H9 (cell line): ENCODE measurements around the gene GALC. TPM values are rescaled to one million over a fixed set of nuclear protein-coding genes. Genes with fewer than 3 reads are reported as not detected.

ENCODE experiments used
- DNase-seq: peaks from one replicate; pipeline ENCODE4 v3.0.0-alpha.2; 2017
- H2AFZ ChIP-seq: one replicate; pipeline ENCODE4 v1.6.1; 2013; ENCODE audit warnings: mild to moderate bottlenecking, low read length, control low read depth, moderate library complexity
- H2AK5ac ChIP-seq: 2 replicates; pipeline ENCODE4 v1.6.1; 2013; ENCODE audit warnings: low read length, control low read depth, mixed read lengths; ENCODE audit not compliant: insufficient read length
- H2BK120ac ChIP-seq: one replicate; pipeline ENCODE4 v1.6.1; 2013; ENCODE audit warnings: low read depth, mild to moderate bottlenecking, low read length, control low read depth, inconsistent platforms; ENCODE audit not compliant: poor library complexity, severe bottlenecking
- H2BK12ac ChIP-seq: 2 replicates; pipeline ENCODE4 v1.6.1; 2013; ENCODE audit warnings: low read length, control low read depth, mixed read lengths, low read depth; ENCODE audit not compliant: insufficient read length
- H2BK15ac ChIP-seq: 2 replicates; pipeline ENCODE4 v1.6.1; 2013; ENCODE audit warnings: low read depth, low read length, control low read depth
- H2BK20ac ChIP-seq: one replicate; pipeline ENCODE4 v1.6.1; 2013; ENCODE audit warnings: low read depth, mild to moderate bottlenecking, low read length, control low read depth, inconsistent platforms; ENCODE audit not compliant: poor library complexity, severe bottlenecking
- H2BK5ac ChIP-seq: 2 replicates; pipeline ENCODE4 v1.6.1; 2013; ENCODE audit warnings: low read length, control low read depth, mixed read lengths; ENCODE audit not compliant: insufficient read length
- H3K14ac ChIP-seq: 2 replicates; pipeline ENCODE4 v1.6.1; 2013; ENCODE audit warnings: low read length, control low read depth; ENCODE audit not compliant: insufficient read depth
- H3K18ac ChIP-seq: 2 replicates; pipeline ENCODE4 v1.6.1; 2013; ENCODE audit warnings: low read depth, mild to moderate bottlenecking, mixed read lengths, low read length, control low read depth; ENCODE audit not compliant: insufficient read length
- H3K23ac ChIP-seq: 2 replicates; pipeline ENCODE4 v1.6.1; 2013; ENCODE audit warnings: low read length, control low read depth, mixed read lengths, low read depth; ENCODE audit not compliant: insufficient read length
- H3K23me2 ChIP-seq: 2 replicates; pipeline ENCODE4 v1.6.1; 2013; ENCODE audit warnings: low read depth, mild to moderate bottlenecking, mixed read lengths, low read length, control low read depth; ENCODE audit not compliant: insufficient read length, poor library complexity, severe bottlenecking
- H3K27ac ChIP-seq: 2 replicates; pipeline ENCODE4 v1.5.1; 2013; ENCODE audit warnings: low read length, control low read depth, mixed read lengths, low read depth; ENCODE audit not compliant: insufficient read length
- H3K27me3 ChIP-seq: 2 replicates; pipeline ENCODE4 v1.6.1; 2013; ENCODE audit warnings: low read length, control low read depth, inconsistent platforms; ENCODE audit not compliant: insufficient read depth
- H3K4ac ChIP-seq: 2 replicates; pipeline ENCODE4 v1.6.1; 2013; ENCODE audit warnings: low read depth, mild to moderate bottlenecking, control low read depth, inconsistent platforms, low read length, moderate library complexity
- H3K4me1 ChIP-seq: 2 replicates; pipeline ENCODE4 v1.6.1; 2013; ENCODE audit warnings: low read length, control low read depth, inconsistent platforms; ENCODE audit not compliant: insufficient read depth
- H3K4me2 ChIP-seq: 2 replicates; pipeline ENCODE4 v1.6.1; 2013; ENCODE audit warnings: low read length, control low read depth, mixed read lengths; ENCODE audit not compliant: insufficient read length, insufficient read depth
- H3K56ac ChIP-seq: 2 replicates; pipeline ENCODE4 v1.6.1; 2013; ENCODE audit warnings: low read depth, mild to moderate bottlenecking, mixed read lengths, low read length, control low read depth; ENCODE audit not compliant: insufficient read length
- H3K79me1 ChIP-seq: 2 replicates; pipeline ENCODE4 v1.6.1; 2013; ENCODE audit warnings: low read depth, mild to moderate bottlenecking, moderate library complexity, low read length, control low read depth, inconsistent platforms; ENCODE audit not compliant: insufficient read depth, poor library complexity, severe bottlenecking
- H3K79me2 ChIP-seq: 2 replicates; pipeline ENCODE4 v1.6.1; 2013; ENCODE audit warnings: low read length, control low read depth, inconsistent platforms; ENCODE audit not compliant: insufficient read depth
- H3K9ac ChIP-seq: 2 replicates; pipeline ENCODE4 v1.6.1; 2013; ENCODE audit warnings: low read length, control low read depth, mixed read lengths; ENCODE audit not compliant: insufficient read length; ENCODE audit errors: extremely low read depth
- H3K9me3 ChIP-seq: one replicate; pipeline ENCODE4 v1.6.1; 2013; ENCODE audit warnings: low read depth, low read length, inconsistent platforms; ENCODE audit not compliant: control insufficient read depth
- H3T11ph ChIP-seq: one replicate; pipeline ENCODE4 v1.6.1; 2013; ENCODE audit warnings: mild to moderate bottlenecking, low read length, control low read depth, inconsistent platforms
- H4K20me1 ChIP-seq: one replicate; pipeline ENCODE4 v1.6.1; 2013; ENCODE audit not compliant: control insufficient read depth, insufficient read length, insufficient read depth
- H4K5ac ChIP-seq: 2 replicates; pipeline ENCODE4 v1.6.1; 2013; ENCODE audit warnings: low read depth, mild to moderate bottlenecking, mixed read lengths, low read length, control low read depth; ENCODE audit not compliant: insufficient read length
- H4K8ac ChIP-seq: replicated peaks from 2 replicates; pipeline ENCODE4 v1.6.1; 2013; ENCODE audit warnings: low read length, control low read depth, mixed read lengths, low read depth; ENCODE audit not compliant: insufficient read length
- H4K91ac ChIP-seq: 2 replicates; pipeline ENCODE4 v1.6.1; 2013; ENCODE audit warnings: low read depth, mild to moderate bottlenecking, moderate library complexity, mixed read lengths, low read length, control low read depth; ENCODE audit not compliant: insufficient read length
- H3K27ac Mint-ChIP-seq, 3 experiments: 2 replicates in 2 of 3; 3 replicates in 1 of 3; pipeline ENCODE4 v1.8.0; 2020 to 2021; ENCODE audit warnings: mixed read lengths in 3 of 3, mild to moderate bottlenecking in 1 of 3, moderate library complexity in 1 of 3
- H3K27me3 Mint-ChIP-seq: 2 replicates; pipeline ENCODE4 v1.8.0; 2021; ENCODE audit warnings: low read depth, mild to moderate bottlenecking, moderate library complexity, mixed read lengths
- H3K36me3 Mint-ChIP-seq, 3 experiments: 2 replicates in 2 of 3; 3 replicates in 1 of 3; pipeline ENCODE4 v1.8.0; 2020 to 2021; ENCODE audit warnings: low read depth in 3 of 3, mixed read lengths in 3 of 3; ENCODE audit not compliant: insufficient read depth in 1 of 3
- H3K4me1 Mint-ChIP-seq, 2 experiments: 2 replicates each; pipeline ENCODE4 v1.8.0; 2020; ENCODE audit warnings: mixed read lengths in 2 of 2
- H3K4me3 Mint-ChIP-seq, 2 experiments: 2 replicates in 1 of 2; 3 replicates in 1 of 2; pipeline ENCODE4 v1.8.0; 2020 to 2021; ENCODE audit warnings: mild to moderate bottlenecking in 2 of 2, mixed read lengths in 2 of 2, moderate library complexity in 1 of 2
- H3K9me3 Mint-ChIP-seq, 2 experiments: 2 replicates in 1 of 2; 3 replicates in 1 of 2; pipeline ENCODE4 v1.8.0; 2020; ENCODE audit warnings: mild to moderate bottlenecking in 2 of 2, mixed read lengths in 2 of 2, moderate library complexity in 1 of 2
- WGBS: extraction: QIAGEN DNeasy Blood & Tissue Kit; methylation state at CpG from one replicate; pipeline ENCODE4 v1.1.7; 2013; ENCODE audit warnings: missing lambda C conversion rate, low lambda C conversion rate, mixed read lengths; ENCODE audit not compliant: insufficient read length; ENCODE audit errors: extremely low coverage; 5-methylcytosine and 5-hydroxymethylcytosine counted together
- total RNA-seq: library from RNA; stranded (reverse); gene quantifications from 2 replicates; pipeline ENCODE4 v1.2.1, GENCODE V29; 2021
- TF ChIP-seq, protein P1 (sequence below): fragments of 200-600 bp; sonication (generic); conservative IDR thresholded peaks from 3 replicates; pipeline ENCODE4 v1.8.0; 2021; ENCODE audit warnings: antibody characterized with exemption, mild to moderate bottlenecking

Gene GALC
- total RNA-seq, 1 experiment from 2014 or later: 12.4 TPM

GRCh38 chr14:88026890-88027289 is 33.9 kb upstream of the GALC start:
- no peaks in the 10 kb centered on the region for H3K9me3 Mint-ChIP-seq
- H3K4me2 ChIP-seq: no peak overlapping the region
- H3T11ph ChIP-seq: no peak overlapping the region
- no peak overlapping the region for H2BK5ac ChIP-seq
- WGBS: no CpG with 5 or more reads among the region's 2 CpGs
- H3K4me1 ChIP-seq: peaks cover 5% of the 10 kb centered on the region; the same call in 1 of the 2 replicates
- no peak overlapping the region for H2AFZ ChIP-seq
- no peak overlapping the region for H3K9ac ChIP-seq
- H2BK20ac ChIP-seq: no peak overlapping the region
- no peak overlapping the region for H3K4me3 Mint-ChIP-seq
- H3K79me2 ChIP-seq: no peaks in the 10 kb centered on the region
- H3K9me3 ChIP-seq: no peaks in the 10 kb centered on the region
- no peak overlapping the region for H3K14ac ChIP-seq
- no peak overlapping the region for H2BK15ac ChIP-seq
- H4K91ac ChIP-seq: no peak overlapping the region
- no peaks in the 10 kb centered on the region for H4K20me1 ChIP-seq
- no peak for DNase-seq
- no peaks in the 10 kb centered on the region for H3K27me3 ChIP-seq
- no peak overlapping the region for H2AK5ac ChIP-seq
- H3K23ac ChIP-seq: no peak overlapping the region
- no peak overlapping the region for H2BK120ac ChIP-seq
- H3K27ac Mint-ChIP-seq: no peak overlapping the region
- no peak overlapping the region for H3K18ac ChIP-seq
- H3K36me3 Mint-ChIP-seq: no peaks in the 10 kb centered on the region
- peaks cover 22 to 23% of the 10 kb centered on the region in 2 experiments for H3K4me1 Mint-ChIP-seq
- H2BK12ac ChIP-seq: no peak overlapping the region
- H4K8ac ChIP-seq: no peak overlapping the region
- no peaks in the 10 kb centered on the region for H3K27me3 Mint-ChIP-seq
- no peaks in the 10 kb centered on the region for H3K23me2 ChIP-seq
- no peaks in the 10 kb centered on the region for H3K79me1 ChIP-seq
- H3K27ac ChIP-seq: no peak overlapping the region
- no peak overlapping the region for H3K56ac ChIP-seq
- no peak overlapping the region for H3K4ac ChIP-seq
- TF ChIP-seq, protein P1, sequence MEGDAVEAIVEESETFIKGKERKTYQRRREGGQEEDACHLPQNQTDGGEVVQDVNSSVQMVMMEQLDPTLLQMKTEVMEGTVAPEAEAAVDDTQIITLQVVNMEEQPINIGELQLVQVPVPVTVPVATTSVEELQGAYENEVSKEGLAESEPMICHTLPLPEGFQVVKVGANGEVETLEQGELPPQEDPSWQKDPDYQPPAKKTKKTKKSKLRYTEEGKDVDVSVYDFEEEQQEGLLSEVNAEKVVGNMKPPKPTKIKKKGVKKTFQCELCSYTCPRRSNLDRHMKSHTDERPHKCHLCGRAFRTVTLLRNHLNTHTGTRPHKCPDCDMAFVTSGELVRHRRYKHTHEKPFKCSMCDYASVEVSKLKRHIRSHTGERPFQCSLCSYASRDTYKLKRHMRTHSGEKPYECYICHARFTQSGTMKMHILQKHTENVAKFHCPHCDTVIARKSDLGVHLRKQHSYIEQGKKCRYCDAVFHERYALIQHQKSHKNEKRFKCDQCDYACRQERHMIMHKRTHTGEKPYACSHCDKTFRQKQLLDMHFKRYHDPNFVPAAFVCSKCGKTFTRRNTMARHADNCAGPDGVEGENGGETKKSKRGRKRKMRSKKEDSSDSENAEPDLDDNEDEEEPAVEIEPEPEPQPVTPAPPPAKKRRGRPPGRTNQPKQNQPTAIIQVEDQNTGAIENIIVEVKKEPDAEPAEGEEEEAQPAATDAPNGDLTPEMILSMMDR: no peak
- no peak overlapping the region for H4K5ac ChIP-seq
